K562 (cell line): ENCODE results near the gene CNR2.
"Not testable (repeated sequence)": the region's sequence is repeated elsewhere in the genome, so short reads cannot be mapped to it uniquely, and the experiment has no call there.

Experiments
- ASH1L ChIP-seq: fragments of 450-650 bp; IDR thresholded peaks from 2 replicates; pipeline ENCODE4 v1.6.1; 2018; ENCODE audit warnings: borderline replicate concordance, mild to moderate bottlenecking, low read depth; ENCODE audit not compliant: partially characterized antibody
- MYNN ChIP-seq, 2 experiments: sonication (generic); formaldehyde crosslinking in 1 of 2; IDR thresholded peaks; 2 replicates each; pipeline versions ENCODE4 v1.5.0 to v1.6.1; 2016 to 2020; ENCODE audit warnings: antibody characterized with exemption in 1 of 2, missing genetic modification reagents in 1 of 2
- NCOA1 ChIP-seq: fragments of 450-650 bp; IDR thresholded peaks from 2 replicates; pipeline ENCODE4 v1.6.1; 2016; ENCODE audit warnings: low read depth
- NCOA4 ChIP-seq: fragments of 450-650 bp; IDR thresholded peaks from 2 replicates; pipeline ENCODE4 v1.6.1; 2018; ENCODE audit warnings: mild to moderate bottlenecking; ENCODE audit not compliant: partially characterized antibody
- ZKSCAN1 ChIP-seq: fragments of 150-350 bp; IDR thresholded peaks from 2 replicates; pipeline ENCODE4 v1.6.1; 2016; ENCODE audit warnings: low read depth, low read length
- ZZZ3 ChIP-seq: fragments of 450-650 bp; IDR thresholded peaks from 2 replicates; pipeline ENCODE4 v1.6.1; 2016; ENCODE audit warnings: antibody characterized with exemption, mild to moderate bottlenecking, moderate library complexity

GRCh38 chr1:23826590-23826989, 86.6 kb downstream of the CNR2 start:
- TF ChIP-seq ZKSCAN1; ZZZ3; MYNN (IDR thresholded peaks at IDR 0.05); MYNN (CRISPR knock-in tag; IDR thresholded peaks at IDR 0.05); NCOA1; ASH1L; NCOA4: not testable (repeated sequence)
